Medulla oblongata (tissue), 1 donor: Measurements from ENCODE around the gene SORBS2.
A peak's percentile ranks its signal among the peaks of the same experiment; 100 is the strongest.

Experiments used
- DNase-seq: peaks from one replicate; pipeline ENCODE4 v3.0.0-alpha.2; 2015; ENCODE audit errors: extremely low spot score

The SORBS2 gene

DNA sequence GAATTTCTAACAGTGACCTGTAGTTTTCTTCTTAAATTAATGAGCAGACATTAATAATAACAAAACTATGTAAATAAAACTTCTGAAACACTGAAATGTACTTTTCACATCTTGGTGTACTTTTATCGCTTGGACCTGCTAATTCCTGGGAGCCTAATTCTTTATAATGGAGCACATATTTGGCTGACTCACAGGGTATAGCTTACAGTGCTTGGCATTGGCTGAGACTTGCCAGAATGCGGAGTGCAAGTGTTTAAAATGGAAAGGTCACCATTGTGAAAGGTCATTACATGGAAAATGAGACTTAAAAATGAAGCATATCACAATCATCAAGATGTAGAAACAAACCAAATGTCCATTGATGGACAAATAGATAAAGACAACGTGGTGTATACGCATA lies 139.4 kb downstream of the SORBS2 start:
- DNase-seq: no peak

DNA sequence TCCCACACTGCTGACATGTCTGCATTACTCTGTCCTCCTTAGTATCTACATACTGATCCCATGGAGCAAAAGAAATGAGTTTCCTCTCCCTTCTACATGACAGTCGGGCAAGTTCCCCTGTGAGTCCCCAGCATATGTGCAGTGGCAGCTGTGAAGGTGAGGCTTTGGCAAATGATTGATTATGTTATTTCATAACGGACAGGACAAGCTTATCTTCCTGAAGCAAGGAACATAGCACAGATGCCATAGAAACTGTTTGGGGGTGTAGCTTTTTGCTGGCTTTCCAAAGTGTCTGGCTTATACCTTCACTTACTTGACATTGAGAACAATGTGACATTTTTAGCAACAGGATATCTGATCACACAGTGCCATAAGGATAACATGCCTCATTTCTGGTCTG lies 139.8 kb downstream of the SORBS2 start:
- DNase-seq: no peak

DNA sequence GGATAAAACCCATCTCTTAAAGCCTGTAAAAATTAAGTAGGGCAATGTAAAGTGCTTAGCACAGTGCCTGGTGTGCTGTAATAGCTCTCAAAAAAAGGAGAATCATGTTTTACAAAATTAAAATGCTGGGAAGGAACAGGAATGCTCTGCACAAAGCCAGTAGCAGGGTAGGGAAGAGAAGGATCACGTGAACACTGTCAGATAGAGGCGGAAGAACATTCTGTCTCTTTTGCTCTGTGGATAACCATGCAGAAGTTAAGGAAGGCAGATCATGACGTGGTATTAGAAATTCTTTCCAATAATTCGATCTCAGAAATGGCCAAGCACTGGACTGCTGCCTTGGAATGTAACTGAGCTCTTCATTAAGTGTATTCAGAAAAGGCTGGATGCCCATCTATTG lies 140.5 kb downstream of the SORBS2 start:
- DNase-seq: no peak

DNA sequence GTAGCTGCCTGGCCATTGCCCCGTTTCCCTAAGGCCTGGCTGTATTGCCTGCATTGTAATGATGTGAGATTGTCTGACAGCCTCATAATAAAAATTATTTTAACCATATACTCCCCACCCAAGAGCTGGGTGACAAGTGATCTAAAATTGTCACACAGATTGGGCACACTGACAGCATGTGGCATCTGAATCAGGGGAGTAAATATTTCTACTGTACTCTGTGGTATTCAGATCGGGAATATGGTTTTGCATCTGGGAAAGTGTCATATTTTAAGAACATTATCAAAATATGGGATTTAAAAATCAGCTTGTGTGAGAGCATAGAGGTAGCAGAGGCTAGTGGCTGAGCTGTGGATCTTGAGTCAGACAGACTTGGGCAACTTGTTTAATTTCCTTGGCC lies 140.9 kb downstream of the SORBS2 start:
- DNase-seq: no peak

GRCh38 chr4:185669288-185669687 lies 142.7 kb downstream of the SORBS2 start:
- DNase-seq: no peak

- no peak for DNase-seq
These were observed 145.8 kb downstream of the SORBS2 start for GRCh38 chr4:185666156-185666555.

GRCh38 chr4:185665655-185666054 lies 146.3 kb downstream of the SORBS2 start:
- DNase-seq: no peak

- DNase-seq: no peak
These were observed 147.5 kb downstream of the SORBS2 start for GRCh38 chr4:185664481-185664880.

- DNase-seq: no peak
These were observed 149.8 kb downstream of the SORBS2 start for GRCh38 chr4:185662030-185662778.

DNA sequence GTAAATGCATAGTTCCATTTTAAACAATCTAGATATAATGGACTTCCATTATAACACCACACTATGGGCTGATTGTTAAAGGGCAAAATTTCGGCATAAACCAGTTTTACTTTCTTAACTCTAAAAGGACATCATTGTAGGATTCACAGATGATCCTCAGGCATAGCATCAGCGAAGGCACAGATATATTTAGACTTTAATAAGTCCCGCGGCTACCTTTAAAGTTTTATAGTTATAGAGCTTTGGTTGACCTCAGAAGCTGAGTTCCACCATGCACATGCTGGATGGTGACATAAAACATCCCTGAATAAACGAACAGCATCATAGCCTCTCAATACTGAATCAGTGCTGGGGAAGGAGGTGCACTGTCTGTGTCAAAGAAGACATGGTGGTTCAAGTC lies 151.7 kb downstream of the SORBS2 start:
- no peak for DNase-seq

DNA sequence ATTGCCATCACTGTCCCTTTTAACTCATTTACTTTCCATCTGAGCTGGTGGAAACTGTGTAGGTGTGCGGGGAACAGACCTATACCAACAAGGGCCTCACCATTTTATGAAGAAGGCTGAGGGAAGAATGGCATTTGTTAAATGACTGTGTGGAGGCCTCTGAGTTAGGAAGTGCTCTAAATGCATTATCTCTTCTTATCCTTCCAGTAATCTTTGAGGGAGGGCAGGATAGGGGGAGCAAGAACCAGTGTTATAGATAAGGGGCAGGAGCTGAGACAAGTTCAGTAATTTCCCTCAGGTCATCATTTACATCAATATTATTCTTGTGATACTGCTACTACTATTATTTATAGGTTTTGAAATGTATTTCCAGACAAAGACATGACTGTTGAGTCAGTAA lies 154.3 kb downstream of the SORBS2 start:
- peak; percentile 18 for DNase-seq

DNA sequence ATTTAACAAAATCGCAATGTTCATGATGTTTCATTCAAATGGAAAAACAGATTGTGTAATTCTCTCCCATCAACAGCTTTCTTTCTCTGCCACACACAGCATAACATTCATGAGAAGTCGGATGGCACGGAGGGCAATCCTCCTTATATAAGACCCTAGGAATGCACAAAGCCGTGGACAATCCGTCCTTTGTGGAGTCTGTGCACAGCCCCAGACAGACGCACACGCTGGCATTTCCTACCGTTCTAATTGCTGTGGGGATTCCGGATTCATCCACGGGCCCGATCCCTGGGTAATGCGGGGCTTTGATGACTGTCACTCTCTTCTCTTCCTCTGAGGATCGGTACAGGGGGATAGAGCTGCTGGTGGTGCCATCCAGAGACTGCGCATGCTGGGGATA lies 154.8 kb downstream of the SORBS2 start:
- peak; percentile 58 for DNase-seq

DNA sequence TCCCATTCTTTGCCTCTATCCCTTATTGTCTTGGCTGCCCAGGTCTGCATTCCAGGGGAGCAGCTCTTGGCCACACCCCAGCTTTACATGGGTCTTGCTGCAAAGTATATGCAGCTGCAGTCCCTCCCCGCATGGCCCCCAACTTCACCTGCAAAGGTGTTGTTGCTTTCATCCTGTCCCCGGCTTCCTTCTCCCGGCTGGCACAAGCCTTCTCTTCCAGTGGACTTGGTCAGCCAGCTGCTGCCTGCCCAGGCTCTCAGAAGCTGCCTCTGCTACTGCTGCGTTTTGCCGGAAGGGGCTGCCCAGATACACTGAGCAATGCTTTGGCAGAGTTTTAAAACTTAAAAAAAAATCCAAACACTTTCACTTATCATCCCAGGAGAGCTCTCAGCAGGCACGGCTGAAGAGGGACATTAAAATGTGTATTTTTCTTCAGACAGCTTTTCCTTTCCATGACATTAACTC lies 155.5 kb downstream of the SORBS2 start:
- peak; percentile 61 for DNase-seq

DNA sequence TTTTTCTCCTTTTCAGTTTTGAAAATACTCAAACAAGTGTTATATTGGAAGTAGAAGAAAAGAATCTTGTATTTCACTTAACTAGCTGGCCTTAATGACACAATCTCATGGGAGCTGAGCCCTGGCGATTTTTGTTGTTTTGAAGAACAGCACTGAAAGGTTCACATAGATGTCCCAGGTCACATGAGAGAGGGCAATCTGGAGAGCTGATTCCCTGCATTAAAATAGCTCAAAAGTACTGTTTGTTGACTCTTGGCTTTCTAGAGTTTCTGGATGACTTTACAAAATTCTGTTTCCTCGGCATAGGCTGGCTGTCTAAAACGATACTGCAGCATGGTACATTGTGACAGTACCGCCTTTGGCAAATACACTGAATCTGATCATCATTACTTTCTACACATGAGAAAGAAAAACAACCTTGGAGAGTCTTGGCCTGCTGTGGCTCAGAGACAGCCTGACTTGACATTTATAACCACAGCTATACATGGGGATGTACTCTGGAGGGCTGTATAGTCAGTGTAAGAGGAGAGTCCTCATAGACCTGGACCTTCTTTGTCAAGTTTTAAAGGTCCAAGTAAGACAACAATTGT lies 156.9 kb downstream of the SORBS2 start:
- peak; percentile 15 for DNase-seq

DNA sequence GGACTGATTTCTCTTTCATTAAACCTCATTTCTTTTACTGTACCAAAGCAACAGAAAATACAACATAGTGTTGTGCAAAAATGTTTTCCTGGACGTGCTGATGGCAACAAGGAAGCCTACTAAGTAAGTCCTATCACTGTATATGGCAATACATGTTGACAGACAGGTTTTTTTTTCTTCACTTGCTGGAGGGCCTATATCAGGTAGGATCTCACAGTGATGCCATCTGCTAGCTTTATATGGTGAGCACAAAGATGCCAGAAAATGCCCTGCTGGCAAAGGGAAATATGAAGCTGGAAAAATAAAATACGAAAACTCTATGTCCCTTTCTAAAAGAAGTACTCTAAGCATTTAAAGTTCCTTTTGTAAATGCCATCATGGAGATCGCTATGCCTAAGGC lies 157.7 kb downstream of the SORBS2 start:
- DNase-seq: no peak

DNA sequence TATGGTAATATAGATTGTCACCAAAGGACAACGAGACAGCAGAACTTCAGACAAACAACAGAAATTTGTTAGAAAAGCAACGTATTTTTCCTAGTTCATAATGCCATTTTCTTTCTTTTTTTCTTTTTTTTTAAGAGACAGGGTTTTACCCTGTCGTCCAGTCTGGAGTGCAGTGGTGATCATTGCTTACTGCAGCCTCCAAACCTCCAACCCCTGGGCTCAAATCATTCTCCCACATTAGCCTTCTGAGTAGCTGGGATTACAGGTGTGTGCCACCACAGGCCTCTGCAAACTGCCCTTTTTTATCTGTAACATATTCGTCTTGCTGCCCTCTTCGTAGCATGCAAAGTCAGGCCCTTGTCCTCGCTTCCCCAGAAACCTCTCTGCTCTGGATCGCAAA lies 160.1 kb downstream of the SORBS2 start:
- no peak for DNase-seq

DNA sequence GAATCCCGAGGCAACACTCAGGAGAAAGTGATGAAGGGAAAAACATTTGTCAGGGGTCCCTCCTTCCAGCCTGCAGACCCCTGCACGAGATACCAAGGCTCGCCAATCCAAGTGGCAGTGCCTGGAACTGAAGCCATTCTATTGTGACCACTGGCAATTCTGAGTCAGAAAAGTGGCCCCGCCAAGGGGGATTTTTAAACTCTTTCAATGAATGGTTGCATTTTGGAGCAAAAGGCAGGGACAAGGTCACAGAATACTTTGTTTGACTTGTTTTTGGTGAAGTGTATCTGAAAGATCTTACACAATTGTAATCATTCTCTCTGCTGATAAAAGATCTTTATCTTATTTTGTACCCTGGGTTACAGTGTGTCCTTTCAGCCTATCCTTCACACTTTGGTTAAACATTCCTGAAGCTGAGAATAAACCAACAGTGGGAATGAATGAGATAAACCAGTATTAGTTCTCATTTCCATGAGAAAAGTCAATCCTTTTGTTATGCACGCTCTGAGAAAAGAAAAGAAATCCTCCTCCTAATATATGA lies 160.8 kb downstream of the SORBS2 start:
- DNase-seq: no peak

DNA sequence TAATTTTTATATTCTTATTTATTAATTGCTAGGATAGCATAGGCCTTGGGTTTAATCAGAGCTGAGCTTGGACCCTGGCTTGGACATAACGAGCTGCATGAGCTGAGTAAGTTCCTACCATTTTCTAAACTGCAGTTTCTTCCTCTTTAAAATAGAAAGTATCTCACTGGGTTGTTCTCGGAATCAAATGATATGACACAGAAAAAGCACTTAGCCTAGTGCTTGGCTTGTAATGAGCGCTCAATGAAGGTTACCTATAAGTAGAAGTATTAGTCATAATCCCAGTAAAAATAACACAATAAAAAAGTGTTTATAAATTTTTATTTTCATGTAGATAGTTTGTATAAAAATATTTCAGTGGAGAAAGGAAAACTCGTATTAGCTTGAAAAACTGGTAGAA lies 163.4 kb downstream of the SORBS2 start:
- DNase-seq: no peak

GRCh38 chr4:185645403-185645802 lies 166.6 kb downstream of the SORBS2 start:
- DNase-seq: no peak

GRCh38 chr4:185644408-185644807 lies 167.6 kb downstream of the SORBS2 start:
- DNase-seq: no peak

- no peak for DNase-seq
These were observed 169.1 kb downstream of the SORBS2 start for GRCh38 chr4:185642907-185643306.

- DNase-seq: peak; percentile 83
These were observed 171.0 kb downstream of the SORBS2 start for GRCh38 chr4:185640811-185641675.
